Fibroblast of skin of right biceps (primary cell): ENCODE results near the gene GALNS.
A peak's percentile ranks its signal among the peaks of the same experiment; 100 is the strongest.

Source experiments
- DNase-seq: peaks from one replicate; pipeline ENCODE4 v3.0.0-alpha.2; 2013

GALNS gene

GRCh38 chr16:88874938-88875599 lies 18.3 kb upstream of the GALNS start:
- DNase-seq, result no peak

- no peak for DNase-seq
These were observed 16.0 kb upstream of the GALNS start for GRCh38 chr16:88872650-88873331.

GRCh38 chr16:88871730-88872416 lies 15.1 kb upstream of the GALNS start:
- DNase-seq, result no peak

- no peak for DNase-seq
These were observed 14.6 kb upstream of the GALNS start for GRCh38 chr16:88871349-88871702.

GRCh38 chr16:88870608-88871348 lies 14.0 kb upstream of the GALNS start:
- no peak for DNase-seq

GRCh38 chr16:88869673-88869980 lies 12.9 kb upstream of the GALNS start:
- DNase-seq, result no peak

GRCh38 chr16:88868974-88869672 lies 12.4 kb upstream of the GALNS start:
- DNase-seq, result no peak

GRCh38 chr16:88867581-88868246 lies 11.0 kb upstream of the GALNS start:
- DNase-seq, result no peak

- no peak for DNase-seq
These were observed 9.6 kb upstream of the GALNS start, which contains the start of gene PABPN1L for GRCh38 chr16:88866151-88866920. Gene PABPN1L, minus strand, starts transcription at chr16:88866660. Its CDS starts 54 bp downstream, at chr16:88866606.

- no peak for DNase-seq
These were observed 9.0 kb upstream of the GALNS start for GRCh38 chr16:88865742-88866141.

- no peak for DNase-seq
These were observed 8.6 kb upstream of the GALNS start for GRCh38 chr16:88865310-88865709.

GRCh38 chr16:88864521-88864920 lies 7.8 kb upstream of the GALNS start:
- no peak for DNase-seq

- DNase-seq, result no peak
These were observed 7.4 kb upstream of the GALNS start for GRCh38 chr16:88864099-88864498.

- DNase-seq, result no peak
These were observed 6.7 kb upstream of the GALNS start for GRCh38 chr16:88863426-88863825.

GRCh38 chr16:88862968-88863367 lies 6.2 kb upstream of the GALNS start:
- no peak for DNase-seq

GRCh38 chr16:88861359-88861758 lies 4.6 kb upstream of the GALNS start:
- DNase-seq, result no peak

GRCh38 chr16:88859381-88860091 lies 2.8 kb upstream of the GALNS start:
- DNase-seq, result no peak

GRCh38 chr16:88857728-88858339 lies 1.1 kb upstream of the GALNS start:
- peak; percentile 69 for DNase-seq

GRCh38 chr16:88856122-88856827 lies 472 bp downstream of the GALNS start:
- no peak for DNase-seq

- DNase-seq, result no peak
These were observed 1.0 kb downstream of the GALNS start for GRCh38 chr16:88855736-88856121.
